Measurements from ENCODE around the gene S100A2.

GRCh38 chr1:153531638-153532037, 34.0 kb downstream of the S100A2 start:
- TF ChIP-seq CTCF (conservative IDR thresholded peaks at IDR 0.05 in 1 of 2, IDR thresholded peaks at IDR 0.05 in 1 of 2; ENCODE audit: extremely low read depth in 1 of 2, insufficient read depth in 1 of 2, low read depth in 1 of 2, low read length in 2 of 2) (no peak), EZH2 (IDR thresholded peaks at IDR 0.05; ENCODE audit: borderline replicate concordance, low read length) (no peak)
